ENCODE data around the gene PDE9A.

DNA sequence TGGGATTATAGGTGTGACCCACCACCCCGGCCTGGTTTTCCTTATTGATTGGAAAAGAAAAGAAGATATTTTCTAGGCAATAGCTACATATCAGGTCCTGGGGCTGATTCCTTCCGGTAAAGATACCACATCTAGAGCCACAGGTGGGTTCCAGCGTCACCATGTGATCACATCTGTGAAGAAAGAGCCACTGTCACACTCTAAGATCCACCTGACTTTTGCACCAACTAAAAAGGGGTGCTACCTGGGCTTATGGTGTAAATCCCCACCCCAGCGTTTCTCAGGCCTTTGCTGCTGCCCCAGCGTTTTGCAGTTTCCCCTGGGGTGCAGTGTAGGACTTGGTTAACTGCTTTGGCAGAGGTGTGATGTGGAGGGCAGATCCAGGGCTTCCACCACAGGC is 22.3 kb upstream of the PDE9A start:
- TF ChIP-seq CTCF (conservative IDR thresholded peaks at IDR 0.05; ENCODE audit: low read depth in 2 of 2) (no peak), EZH2phosphoT487 (IDR thresholded peaks at IDR 0.05; ENCODE audit: unreplicated experiment) (no peak), REST (IDR thresholded peaks at IDR 0.05; ENCODE audit: unreplicated experiment) (no peak), POLR2AphosphoS5 (IDR thresholded peaks at IDR 0.05; ENCODE audit: low read depth) (no peak), STAT1 (IDR thresholded peaks at IDR 0.05; ENCODE audit: unreplicated experiment) (no peak), EZH2 (IDR thresholded peaks at IDR 0.05; ENCODE audit: low read depth, unreplicated experiment) (no peak), CREB1 (CRISPR knock-in tag; IDR thresholded peaks at IDR 0.05; ENCODE audit: low read depth) (no peak), ZNF331 (CRISPR knock-in tag; IDR thresholded peaks at IDR 0.05; ENCODE audit: low read depth) (no peak), ZNF462 (CRISPR knock-in tag; IDR thresholded peaks at IDR 0.05) (no peak), NANOG (IDR thresholded peaks at IDR 0.05; ENCODE audit: borderline replicate concordance) (no peak), JUNB (IDR thresholded peaks at IDR 0.05; ENCODE audit: unreplicated experiment) (no peak)
- TF ChIP-seq, protein P1, sequence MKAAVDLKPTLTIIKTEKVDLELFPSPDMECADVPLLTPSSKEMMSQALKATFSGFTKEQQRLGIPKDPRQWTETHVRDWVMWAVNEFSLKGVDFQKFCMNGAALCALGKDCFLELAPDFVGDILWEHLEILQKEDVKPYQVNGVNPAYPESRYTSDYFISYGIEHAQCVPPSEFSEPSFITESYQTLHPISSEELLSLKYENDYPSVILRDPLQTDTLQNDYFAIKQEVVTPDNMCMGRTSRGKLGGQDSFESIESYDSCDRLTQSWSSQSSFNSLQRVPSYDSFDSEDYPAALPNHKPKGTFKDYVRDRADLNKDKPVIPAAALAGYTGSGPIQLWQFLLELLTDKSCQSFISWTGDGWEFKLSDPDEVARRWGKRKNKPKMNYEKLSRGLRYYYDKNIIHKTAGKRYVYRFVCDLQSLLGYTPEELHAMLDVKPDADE (IDR thresholded peaks at IDR 0.05): no peak
